NCI-H524 treated with DMSO at 0.1 percent for 48 hours (cell line): ENCODE data around the gene PTPRE.

Experiments
- DNase-seq: peaks from one replicate; lab custom pipeline; 2025; lab: John Stamatoyannopoulos, UW

Gene PTPRE

GRCh38 chr10:127882801-127883459 lies 24.0 kb upstream of the PTPRE start:
- DNase-seq: no peak

DNA sequence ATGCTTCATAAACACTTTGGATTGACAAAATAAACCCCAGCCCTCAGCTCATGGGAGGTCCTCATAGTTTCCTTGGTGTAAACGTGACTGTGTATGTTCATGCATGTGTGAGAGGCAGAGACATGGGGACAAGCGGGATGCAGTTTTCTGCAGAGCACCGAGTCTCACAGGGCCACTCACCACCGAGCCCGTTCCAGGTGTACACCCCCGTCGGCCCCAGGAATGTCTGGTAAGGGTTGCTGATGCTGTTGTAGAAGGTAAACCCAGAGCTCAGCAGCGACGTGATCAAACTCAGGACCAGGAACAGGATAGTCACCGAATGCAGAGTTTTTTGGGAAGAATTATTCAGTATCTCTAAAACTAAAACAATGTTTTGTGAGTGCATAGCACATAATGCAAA lies 23.4 kb upstream of the PTPRE start:
- no peak for DNase-seq

DNA sequence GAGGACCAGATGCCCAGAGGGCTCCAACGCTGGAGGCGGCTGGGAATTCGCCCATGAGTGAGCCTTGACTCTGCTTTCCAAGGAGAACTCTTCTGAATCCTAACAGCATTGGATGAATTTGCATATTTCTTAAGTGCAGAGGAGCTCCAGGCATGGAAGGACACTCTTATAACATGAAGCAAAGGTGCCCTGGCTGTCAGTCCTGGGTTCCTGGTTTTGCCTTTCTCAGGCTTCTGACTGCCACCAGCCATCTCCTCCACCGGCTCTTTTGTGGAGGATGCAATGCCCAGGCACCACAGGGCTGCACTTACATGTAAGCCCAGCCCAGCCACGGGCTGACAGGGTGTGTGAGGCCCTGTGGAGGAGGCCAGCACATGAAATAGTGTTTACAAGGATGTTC lies 22.4 kb upstream of the PTPRE start:
- DNase-seq: no peak

DNA sequence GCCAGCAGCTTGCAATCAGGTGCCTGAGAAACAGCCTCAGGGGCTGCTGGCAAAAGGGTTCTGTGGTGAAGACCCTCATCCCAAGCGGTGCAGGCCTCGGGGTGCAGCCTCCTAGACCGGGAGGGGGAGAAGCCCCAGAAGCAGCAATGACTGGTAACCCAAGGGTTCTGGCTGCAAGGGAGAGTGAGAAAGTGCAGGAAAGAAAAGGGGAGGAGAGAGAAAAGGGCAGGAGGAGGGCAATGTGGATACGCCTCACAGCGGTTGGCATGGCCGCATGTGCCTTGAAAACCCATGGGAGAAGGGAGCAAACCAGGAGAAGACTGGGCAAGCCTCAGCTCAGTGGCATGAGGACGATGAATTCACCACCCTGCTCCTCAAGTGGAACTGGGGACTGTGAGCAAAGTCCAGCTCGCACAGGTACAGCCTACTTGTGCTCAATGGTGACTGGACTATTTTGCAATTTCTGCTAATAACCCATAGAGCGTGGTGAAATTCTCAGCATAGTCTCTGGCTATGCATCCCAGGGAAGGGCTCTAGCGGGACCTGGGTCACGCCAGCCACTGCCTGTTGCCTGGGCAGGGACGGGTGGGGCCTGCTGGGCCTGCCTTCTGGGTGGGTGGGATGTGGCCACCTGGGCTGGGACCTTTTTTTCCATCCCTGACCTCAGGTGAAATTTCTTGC lies 20.4 kb upstream of the PTPRE start:
- no peak for DNase-seq

- DNase-seq: no peak
Measured at GRCh38 chr10:127887541-127888415, 19.1 kb upstream of the PTPRE start.

GRCh38 chr10:127888521-127889312 lies 18.2 kb upstream of the PTPRE start:
- DNase-seq: no peak

DNA sequence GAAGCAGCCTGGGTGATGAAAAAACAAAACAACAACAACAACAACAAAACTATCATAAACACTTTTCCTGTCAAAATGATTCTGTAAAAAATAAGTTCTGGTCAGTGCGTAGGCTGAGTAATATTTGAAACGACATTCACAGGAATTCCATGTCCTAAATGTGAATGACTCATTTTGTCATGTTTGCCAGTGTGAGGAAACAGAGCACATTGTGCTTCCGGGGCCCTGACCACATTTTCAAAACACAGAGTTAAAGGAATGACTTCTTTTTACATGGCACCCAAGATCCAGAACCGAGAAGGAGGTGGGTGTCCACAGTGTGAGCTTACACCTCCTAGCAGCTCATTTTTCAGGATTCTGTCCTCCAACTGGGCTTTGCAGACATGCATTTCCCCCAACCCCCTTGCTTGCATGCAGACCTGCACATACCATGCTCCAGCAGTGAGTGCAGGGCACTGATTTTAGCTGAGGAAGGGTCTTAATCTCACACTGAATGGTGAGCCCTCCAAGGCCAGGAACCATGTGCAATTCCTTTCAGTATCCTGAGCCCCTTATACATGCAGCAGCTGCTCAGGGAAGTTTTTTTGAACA lies 17.2 kb upstream of the PTPRE start:
- DNase-seq: no peak

DNA sequence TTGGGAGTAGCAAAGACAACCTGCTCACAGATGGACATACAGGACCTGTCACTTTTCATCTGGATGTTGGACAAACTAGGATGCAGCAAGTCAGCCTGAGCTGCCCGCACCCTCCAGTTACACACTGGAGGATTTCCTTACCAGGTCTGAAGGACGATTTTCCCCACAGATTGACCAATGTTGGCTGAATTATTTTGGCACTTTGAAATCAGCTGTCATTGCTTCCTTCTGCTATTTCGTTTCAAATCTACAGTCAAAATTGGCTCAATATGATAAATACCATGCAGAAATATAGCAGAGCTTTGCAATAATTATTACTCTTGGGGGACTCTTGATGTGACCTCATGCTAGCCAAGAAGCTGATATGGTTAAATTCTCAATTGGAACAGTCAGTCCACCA lies 16.7 kb upstream of the PTPRE start:
- no peak for DNase-seq

DNA sequence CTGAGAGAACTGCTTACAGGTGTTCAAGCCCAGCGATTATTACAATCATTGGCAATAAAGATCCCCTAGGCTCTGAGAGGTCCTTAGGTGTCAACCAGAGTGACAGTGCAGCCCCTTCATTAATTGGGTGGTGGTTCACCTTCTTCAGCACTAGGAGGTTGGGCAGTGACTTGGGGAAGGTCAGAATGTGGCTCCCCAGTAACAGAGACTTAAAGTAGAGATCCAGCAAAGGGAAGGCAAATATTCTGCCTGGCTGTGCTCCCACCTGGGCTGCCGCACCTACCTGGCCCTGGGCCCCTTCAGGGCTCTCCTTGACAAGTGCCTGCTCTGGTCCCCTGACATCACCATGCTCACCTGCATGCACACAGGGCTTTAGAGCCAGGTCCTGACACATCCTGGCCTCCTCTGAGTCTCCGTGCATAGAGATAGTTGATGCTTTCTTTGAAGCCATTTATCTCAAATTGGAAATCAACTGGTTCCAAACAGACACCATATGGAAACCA lies 16.0 kb upstream of the PTPRE start:
- DNase-seq: no peak

GRCh38 chr10:127892743-127893142 lies 14.2 kb upstream of the PTPRE start, which contains the start of gene CLRN3:
CLRN3 (minus strand) TSS chr10:127892941; CDS start chr10:127892784, 157 bp downstream.
- no peak for DNase-seq

DNA sequence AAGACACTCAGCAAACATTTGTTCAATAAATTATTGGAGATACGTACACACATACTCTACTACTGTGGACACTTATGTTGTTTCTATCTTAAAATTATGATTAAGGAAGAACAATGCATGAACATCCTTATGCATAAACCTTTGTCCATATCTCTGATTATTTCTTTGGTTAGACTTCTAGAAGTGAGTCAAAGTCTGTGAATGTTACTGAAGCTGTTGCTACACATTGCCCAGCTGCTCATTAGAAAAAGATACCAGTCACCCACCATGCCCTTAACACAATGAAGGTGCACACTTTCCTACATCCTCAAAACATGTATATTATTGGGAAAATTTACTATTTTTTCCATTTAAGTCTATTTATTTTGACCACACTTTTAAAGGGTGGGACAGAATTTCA lies 12.8 kb upstream of the PTPRE start:
- DNase-seq: no peak

DNA sequence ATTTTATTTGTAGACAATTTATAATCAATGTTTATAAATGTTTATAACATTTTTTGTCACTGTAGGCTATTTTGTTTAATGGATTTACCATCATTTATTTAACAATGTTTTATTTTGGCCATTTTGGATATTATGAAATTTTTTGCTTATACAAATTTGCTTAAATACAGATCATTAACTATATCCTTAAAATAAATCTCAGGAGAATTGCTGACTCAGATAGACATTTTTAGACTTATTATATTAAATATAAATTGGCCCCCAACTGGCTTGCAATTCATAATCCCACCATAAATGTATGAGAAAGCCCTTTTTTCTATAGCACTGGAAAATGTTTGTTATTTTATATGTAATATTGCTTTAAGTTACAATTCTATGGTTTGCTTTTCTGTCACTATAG lies 10.3 kb upstream of the PTPRE start:
- DNase-seq: no peak

- no peak for DNase-seq
Measured at GRCh38 chr10:127897177-127897576, 9.7 kb upstream of the PTPRE start.

DNA sequence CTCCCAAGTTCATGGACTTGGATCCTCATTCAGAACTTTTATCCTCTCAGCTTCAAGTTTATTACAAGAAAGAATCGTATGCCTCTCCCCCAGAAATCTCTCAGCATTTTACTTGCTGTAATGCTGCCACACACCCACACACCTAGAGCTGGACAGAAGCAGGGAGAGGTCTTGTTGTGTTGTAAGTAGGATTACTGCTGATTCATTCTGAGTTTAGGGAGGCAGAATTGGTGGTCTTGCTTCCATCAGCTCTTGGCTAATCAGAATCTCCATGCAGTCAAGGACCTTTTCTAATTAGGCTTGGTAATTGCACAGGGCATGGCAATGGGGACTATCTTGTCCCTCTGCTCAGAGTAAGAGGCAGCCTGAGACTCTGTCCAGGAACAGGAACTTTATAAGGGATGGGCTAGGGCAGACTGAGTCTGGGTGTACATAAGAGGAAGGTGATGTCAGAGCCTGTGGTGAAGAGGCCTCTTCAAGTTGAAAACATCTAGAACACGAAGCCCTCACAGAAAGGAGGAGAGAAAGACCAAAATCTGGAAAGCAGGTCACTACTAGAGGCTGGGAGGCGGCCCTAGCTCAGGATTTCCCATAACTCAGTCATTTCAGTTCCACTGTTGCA lies 7.0 kb upstream of the PTPRE start:
- no peak for DNase-seq

DNA sequence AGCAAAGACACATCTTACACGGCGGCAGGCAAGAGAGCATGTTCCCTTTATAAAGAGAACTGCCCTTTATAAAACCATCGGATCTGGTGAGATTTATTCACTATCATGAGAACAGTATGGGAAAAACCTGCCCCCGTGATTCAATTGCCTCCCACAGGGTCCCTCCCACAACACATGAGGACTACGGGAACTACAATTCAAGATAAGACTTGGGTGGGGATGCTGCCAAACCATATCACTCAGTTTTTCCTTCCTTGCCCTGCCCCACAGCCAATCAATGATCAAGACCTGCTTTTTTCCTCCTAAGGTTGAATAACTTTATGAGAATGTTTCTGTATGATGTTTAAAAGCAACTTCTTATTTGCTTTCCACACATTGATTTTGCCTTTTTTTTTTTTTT lies 3.1 kb upstream of the PTPRE start:
- no peak for DNase-seq

DNA sequence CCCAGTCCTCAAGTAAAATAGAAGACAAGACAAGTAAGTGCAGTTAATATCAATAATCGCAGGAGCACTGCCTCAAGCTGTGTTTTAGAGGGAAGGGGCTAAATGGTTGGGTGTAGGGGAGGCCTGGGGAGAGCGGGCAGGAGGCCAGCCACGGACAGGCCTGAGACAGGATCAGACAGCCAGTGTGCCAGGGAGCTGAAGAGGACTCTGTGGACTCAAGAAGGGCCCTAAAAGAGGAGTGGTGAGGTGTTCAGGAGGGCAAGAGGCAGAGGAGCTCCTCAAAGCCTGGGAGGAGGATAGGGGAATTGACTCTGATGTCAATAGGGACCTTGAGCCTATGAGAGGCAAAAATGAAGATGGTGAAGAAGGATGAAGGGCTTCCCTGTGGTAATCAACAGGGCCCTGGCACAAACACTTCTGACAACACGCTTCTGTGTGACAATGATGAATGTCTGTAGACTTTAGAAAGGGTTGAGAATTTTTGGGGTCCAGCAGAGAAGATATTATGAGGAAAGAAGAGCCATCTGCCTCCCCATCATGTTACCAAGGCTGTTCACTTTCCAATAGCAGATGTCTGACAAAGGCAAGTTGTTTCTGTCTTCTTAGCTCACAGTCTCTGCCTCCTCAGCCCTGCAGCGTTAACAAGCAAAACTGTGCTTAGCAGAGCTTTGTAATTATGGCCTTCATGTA lies 2.4 kb upstream of the PTPRE start:
- no peak for DNase-seq

DNA sequence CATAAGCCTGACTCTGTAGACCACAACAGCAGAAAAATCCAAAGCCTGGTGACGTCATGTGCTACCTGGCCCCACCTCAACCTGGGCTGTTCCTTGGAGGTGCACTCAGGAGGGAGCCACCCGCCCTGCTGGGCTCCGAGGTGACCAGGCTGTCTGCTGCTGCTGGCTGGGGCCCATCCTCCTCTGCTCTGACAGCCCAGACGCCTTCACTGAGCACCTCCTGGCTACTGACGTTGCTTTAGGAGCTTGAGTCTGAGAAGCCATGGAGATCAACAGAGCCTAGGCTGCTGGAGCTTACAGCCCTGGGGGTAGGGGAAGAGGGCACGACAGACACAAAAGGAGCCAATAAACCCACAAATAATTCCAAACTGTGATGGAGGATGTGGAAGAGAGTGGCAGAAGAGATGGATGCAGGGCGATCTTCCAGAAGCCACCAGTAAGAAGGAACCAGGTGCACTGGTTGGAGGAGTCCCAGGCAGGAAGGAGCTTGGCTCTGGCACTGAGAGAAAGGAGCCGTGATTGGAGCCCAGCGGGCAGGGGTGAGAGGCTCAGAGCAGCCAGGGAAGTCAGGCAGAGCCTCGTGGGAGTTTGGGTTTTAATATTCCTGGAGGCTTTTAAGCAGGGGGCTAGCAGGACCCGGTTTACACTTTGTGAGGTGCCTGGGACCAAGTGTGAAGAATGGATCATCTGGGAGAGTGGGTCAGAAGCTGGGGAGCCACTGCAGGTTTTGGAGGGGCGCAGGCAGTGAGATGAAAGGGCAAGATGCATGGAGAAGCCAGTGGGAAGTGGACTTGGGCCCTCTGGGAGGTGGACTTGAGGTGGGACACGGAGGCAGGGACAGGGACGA lies 1.7 kb upstream of the PTPRE start:
- no peak for DNase-seq

DNA sequence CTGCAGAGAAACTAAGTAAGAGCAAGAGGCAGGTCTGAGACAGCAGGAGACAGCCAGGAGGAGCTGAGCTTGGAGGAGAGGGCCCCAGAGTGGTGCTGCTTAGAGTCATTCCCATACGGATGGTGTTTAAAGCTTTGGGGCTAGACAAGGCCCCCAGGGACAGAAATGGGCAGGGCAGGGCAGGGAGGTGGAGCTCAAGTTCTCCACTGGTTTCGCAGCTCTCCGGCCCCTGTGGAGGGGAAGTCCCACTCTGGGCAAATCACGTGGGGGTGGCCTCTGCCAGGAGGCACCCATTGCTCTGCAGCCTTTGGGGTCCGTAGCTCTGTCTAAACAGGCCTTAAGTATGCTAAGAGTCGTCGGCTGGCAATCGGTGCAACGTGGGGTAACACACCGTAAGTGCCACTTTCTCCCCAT lies 1.0 kb upstream of the PTPRE start:
- no peak for DNase-seq

DNA sequence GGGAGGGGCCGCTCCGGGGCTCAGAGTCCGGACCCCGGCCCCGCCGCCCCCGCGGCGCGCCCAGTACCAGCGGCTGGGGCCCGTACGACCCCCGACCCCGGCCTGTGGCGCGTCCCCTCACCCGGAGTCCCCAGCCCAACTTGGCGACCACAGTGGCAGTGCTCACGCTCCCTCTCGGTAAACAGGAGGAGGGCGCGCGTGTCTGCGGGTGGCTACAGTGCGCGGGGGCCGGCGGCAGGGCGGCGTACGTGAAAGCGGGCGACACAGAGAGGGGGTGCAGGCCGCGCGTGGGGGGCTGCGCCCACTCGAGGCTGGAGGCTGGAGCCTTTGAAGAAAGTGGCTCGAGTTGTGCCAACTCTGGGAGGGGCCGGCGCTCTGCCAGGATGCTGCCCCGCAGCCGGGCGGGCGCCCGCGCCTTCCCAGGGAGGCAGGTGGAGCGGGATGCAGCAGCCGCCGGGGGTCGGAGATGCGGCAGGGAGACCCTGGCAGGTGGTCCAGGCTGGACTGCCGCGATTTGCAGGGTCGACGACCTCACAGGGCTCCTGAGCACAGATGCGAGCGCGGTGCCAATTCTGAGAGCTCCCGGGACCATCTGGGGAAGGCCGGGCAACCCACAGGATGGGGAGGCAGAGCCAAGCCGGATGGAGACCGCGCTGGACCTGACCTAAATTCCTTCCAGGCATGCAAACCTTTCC lies 655 bp downstream of the PTPRE start:
- DNase-seq: no peak
